T-helper 1 cell treated with Interleukin-12 subunit alpha and Interleukin-12 subunit beta and Interleukin-4 antibody, amounts not matched to agents 30 ng/mL and 1 ng/mL, for 36 hours (primary cell): ENCODE measurements around the gene TC2N. TPM values are rescaled to one million over a fixed set of nuclear protein-coding genes. Genes with fewer than 3 reads are reported as not detected.
"Not testable (repeated sequence)": the region's sequence is repeated elsewhere in the genome, so short reads cannot be mapped to it uniquely, and the experiment has no call there.

Experiments
- intact Hi-C: fragments of 100-400 bp; cut with micrococcal nuclease; formaldehyde crosslinking; loops from one replicate; pipeline ENCODE4 v1.15.1; 2024
- total RNA-seq: library from RNA; stranded (reverse); gene quantifications from 2 replicates; pipeline ENCODE4 v1.2.3, GENCODE V29; 2022

The TC2N gene
- total RNA-seq, 1 donor from 2014 or later: 261 TPM

- intact Hi-C loops: no loop called here
These were observed 97.2 kb downstream of the TC2N start for GRCh38 chr14:91770185-91770584.

- intact Hi-C loops: no loop called here
These were observed 111.6 kb downstream of the TC2N start for GRCh38 chr14:91755570-91756295.

- intact Hi-C loops: no loop called here
These were observed 112.5 kb downstream of the TC2N start for GRCh38 chr14:91754819-91755218.

GRCh38 chr14:91754185-91754584, 113.2 kb downstream of the TC2N start:
- intact Hi-C loops: no loop called here

- intact Hi-C loops: no loop called here
These were observed 113.7 kb downstream of the TC2N start for GRCh38 chr14:91753501-91754128.

- intact Hi-C loops: no loop called here
These were observed 114.4 kb downstream of the TC2N start for GRCh38 chr14:91752961-91753360.

GRCh38 chr14:91751719-91752118, 115.6 kb downstream of the TC2N start:
- intact Hi-C loops: no loop called here

- intact Hi-C loops: no loop called here
These were observed 116.6 kb downstream of the TC2N start for GRCh38 chr14:91750634-91751198.

- intact Hi-C loops: no loop called here
These were observed 117.5 kb downstream of the TC2N start for GRCh38 chr14:91749868-91750267.

- intact Hi-C loops: no loop called here
These were observed 119.3 kb downstream of the TC2N start for GRCh38 chr14:91748049-91748448.

GRCh38 chr14:91745344-91745743, 122.0 kb downstream of the TC2N start:
- intact Hi-C loops: no loop called here

GRCh38 chr14:91744068-91744480, 123.3 kb downstream of the TC2N start:
- intact Hi-C loops: no loop called here

- intact Hi-C loops: no loop called here
These were observed 124.1 kb downstream of the TC2N start for GRCh38 chr14:91743305-91743653.

- intact Hi-C loops: no loop called here
These were observed 124.6 kb downstream of the TC2N start for GRCh38 chr14:91742621-91743304.

- intact Hi-C loops: not testable (repeated sequence)
These were observed 127.5 kb downstream of the TC2N start for GRCh38 chr14:91739867-91740266.

GRCh38 chr14:91737619-91738018, 129.7 kb downstream of the TC2N start:
- intact Hi-C loops: no loop called here

GRCh38 chr14:91732859-91733477, 134.4 kb downstream of the TC2N start:
- intact Hi-C loops: no loop called here

- intact Hi-C loops: no loop called here
These were observed 134.9 kb downstream of the TC2N start for GRCh38 chr14:91732439-91732838.

- intact Hi-C loops: no loop called here
These were observed 135.3 kb downstream of the TC2N start, which contains the start of gene CATSPERB for GRCh38 chr14:91731986-91732385. Gene CATSPERB (minus strand): TSS chr14:91732086. CDS start chr14:91729479, 2,607 bp downstream.

GRCh38 chr14:91731018-91731417, 136.3 kb downstream of the TC2N start:
- intact Hi-C loops: no loop called here

GRCh38 chr14:91729756-91730155, 137.6 kb downstream of the TC2N start:
- intact Hi-C loops: no loop called here
